Gastroesophageal sphincter (tissue), 4 donors: Measurements from ENCODE around the gene NPLOC4. TPM values are rescaled to one million over a fixed set of nuclear protein-coding genes. Genes with fewer than 3 reads are reported as not detected.
"Not testable (repeated sequence)": the region's sequence is repeated elsewhere in the genome, so short reads cannot be mapped to it uniquely, and the experiment has no call there.

Source experiments
- ATAC-seq: fragments of 150-250 bp; one replicate; pipeline ENCODE4 v1.9.1; 2016; ENCODE audit warnings: mild to moderate bottlenecking, moderate library complexity
- H3K27ac ChIP-seq, 4 donors: fragments of 200-600 bp; sonication (generic) in 3 of 4; 1 replicate in 3 of 4; 2 replicates in 1 of 4; pipeline ENCODE4 v1.5.1; 2016 to 2019
- H3K27me3 ChIP-seq: fragments of 200-600 bp; sonication (generic); one replicate; pipeline ENCODE4 v1.5.1; 2019
- H3K36me3 ChIP-seq, 2 donors: fragments of 200-600 bp; sonication (generic); one replicate each; pipeline ENCODE4 v1.5.1; 2019; ENCODE audit warnings: control low read depth in 1 of 2
- H3K4me1 ChIP-seq, 3 donors: fragments of 200-600 bp; sonication (generic); 1 replicate in 2 of 3; 2 replicates in 1 of 3; pipeline ENCODE4 v1.5.1; 2016 to 2019; ENCODE audit warnings: control low read depth in 2 of 3
- H3K4me3 ChIP-seq, 2 donors: fragments of 200-600 bp; sonication (generic); one replicate each; pipeline ENCODE4 v1.5.1; 2019; ENCODE audit warnings: mild to moderate bottlenecking in 1 of 2, moderate library complexity in 1 of 2
- H3K9me3 ChIP-seq, 3 donors: fragments of 200-600 bp; sonication (generic); one replicate each; pipeline ENCODE4 v1.5.1; 2017 to 2019; ENCODE audit warnings: control low read depth in 2 of 3
- EP300 ChIP-seq: sonication (generic); formaldehyde crosslinking; IDR thresholded peaks from one replicate; pipeline ENCODE4 v1.6.1; 2017; ENCODE audit warnings: antibody characterized with exemption, mild to moderate bottlenecking
- POLR2A ChIP-seq, 2 donors: fragments of 450-650 bp; IDR thresholded peaks; one replicate each; pipeline ENCODE4 v1.6.1; 2017; ENCODE audit warnings: antibody characterized with exemption in 2 of 2, mild to moderate bottlenecking in 2 of 2, moderate library complexity in 1 of 2
- POLR2AphosphoS5 ChIP-seq: sonication (generic); formaldehyde crosslinking; IDR thresholded peaks from one replicate; pipeline ENCODE4 v1.6.1; 2017; ENCODE audit warnings: antibody characterized with exemption
- WGBS, 2 donors: methylation state at CpG; one replicate each; pipeline ENCODE4 v1.1.5; 2018; ENCODE audit warnings: low coverage in 1 of 2; 5-methylcytosine and 5-hydroxymethylcytosine counted together
- total RNA-seq, 4 donors: library from RNA; depleted of rRNA; stranded (reverse); fragments of >200 nt; gene quantifications; one replicate each; pipeline ENCODE4 v1.1.0, GENCODE V29; 2016
- TF ChIP-seq, protein P1 (sequence below), 4 experiments: fragments of 200-600 bp in 2 of 4; fragments of 450-650 bp in 2 of 4; sonication (generic) in 1 of 4; IDR thresholded peaks; one replicate each; pipeline ENCODE4 v1.5.1; 2017 to 2019; ENCODE audit warnings: antibody characterized with exemption in 4 of 4, mild to moderate bottlenecking in 2 of 4, moderate library complexity in 2 of 4

The NPLOC4 gene
- total RNA-seq, 4 donors from 2014 or later: 49.5 to 83.8 (median 58.0) TPM

- TF ChIP-seq POLR2A (IDR thresholded peaks at IDR 0.05) (no peak), EP300 (no peak), POLR2AphosphoS5 (no peak)
- TF ChIP-seq, protein P1, sequence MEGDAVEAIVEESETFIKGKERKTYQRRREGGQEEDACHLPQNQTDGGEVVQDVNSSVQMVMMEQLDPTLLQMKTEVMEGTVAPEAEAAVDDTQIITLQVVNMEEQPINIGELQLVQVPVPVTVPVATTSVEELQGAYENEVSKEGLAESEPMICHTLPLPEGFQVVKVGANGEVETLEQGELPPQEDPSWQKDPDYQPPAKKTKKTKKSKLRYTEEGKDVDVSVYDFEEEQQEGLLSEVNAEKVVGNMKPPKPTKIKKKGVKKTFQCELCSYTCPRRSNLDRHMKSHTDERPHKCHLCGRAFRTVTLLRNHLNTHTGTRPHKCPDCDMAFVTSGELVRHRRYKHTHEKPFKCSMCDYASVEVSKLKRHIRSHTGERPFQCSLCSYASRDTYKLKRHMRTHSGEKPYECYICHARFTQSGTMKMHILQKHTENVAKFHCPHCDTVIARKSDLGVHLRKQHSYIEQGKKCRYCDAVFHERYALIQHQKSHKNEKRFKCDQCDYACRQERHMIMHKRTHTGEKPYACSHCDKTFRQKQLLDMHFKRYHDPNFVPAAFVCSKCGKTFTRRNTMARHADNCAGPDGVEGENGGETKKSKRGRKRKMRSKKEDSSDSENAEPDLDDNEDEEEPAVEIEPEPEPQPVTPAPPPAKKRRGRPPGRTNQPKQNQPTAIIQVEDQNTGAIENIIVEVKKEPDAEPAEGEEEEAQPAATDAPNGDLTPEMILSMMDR (IDR thresholded peaks at IDR 0.05): no peak
- ATAC-seq: no peak
- H3K4me3 ChIP-seq: no peak overlapping the region
- no peaks in the 10 kb centered on the region for H3K9me3 ChIP-seq
- H3K27ac ChIP-seq: no peak overlapping the region
- peaks cover 0 to 18% (median 8%) of the 10 kb centered on the region in 3 donors for H3K4me1 ChIP-seq
- peaks cover 66% of the 10 kb centered on the region for H3K27me3 ChIP-seq
- H3K36me3 ChIP-seq: peaks cover 0 to 8% of the 10 kb centered on the region in 2 donors
- 52 to 59% methylated on average over 6 of the region's 21 CpGs for WGBS, 2 donors
These were observed 103.4 kb downstream of the NPLOC4 start for GRCh38 chr17:81533339-81534141.

- 71 to 91% methylated on average over 2 of the region's 11 CpGs for WGBS, 2 donors
- no peaks in the 10 kb centered on the region for H3K9me3 ChIP-seq
- H3K36me3 ChIP-seq: no peaks in the 10 kb centered on the region
- no peak for ATAC-seq
- TF ChIP-seq POLR2AphosphoS5 (no peak), EP300 (no peak), POLR2A (IDR thresholded peaks at IDR 0.05) (no peak)
- TF ChIP-seq, protein P1 (IDR thresholded peaks at IDR 0.05): no peak
- no peak overlapping the region for H3K4me3 ChIP-seq
- H3K4me1 ChIP-seq: peaks cover 0 to 23% (median 8%) of the 10 kb centered on the region in 3 donors
- peaks cover 69% of the 10 kb centered on the region for H3K27me3 ChIP-seq
- H3K27ac ChIP-seq: no peak overlapping the region
These were observed 104.2 kb downstream of the NPLOC4 start for GRCh38 chr17:81532490-81533287.

DNA sequence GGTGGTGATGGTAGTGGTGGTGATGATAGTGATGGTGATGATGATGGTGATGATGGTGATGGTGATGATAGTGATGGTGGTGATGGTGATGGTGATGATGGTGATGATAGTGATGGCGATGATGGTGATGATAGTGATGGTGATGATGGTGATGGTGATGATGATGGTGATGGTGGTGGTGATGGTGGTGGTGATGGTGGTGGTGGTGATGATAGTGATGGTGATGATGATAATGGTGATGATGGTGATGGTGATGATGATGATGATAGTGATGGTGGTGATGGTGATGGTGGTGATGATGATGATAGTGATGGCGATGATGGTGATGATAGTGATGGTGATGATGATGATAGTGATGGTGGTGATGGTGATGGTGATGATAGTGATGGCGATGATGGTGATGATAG, 104.9 kb downstream of the NPLOC4 start:
- H3K4me1 ChIP-seq: peaks cover 0 to 23% (median 4%) of the 10 kb centered on the region in 3 donors
- H3K27ac ChIP-seq, ATAC-seq, H3K9me3 ChIP-seq, H3K36me3 ChIP-seq, H3K4me3 ChIP-seq: not testable (repeated sequence)
- WGBS, 2 donors: 86 to 92% methylated on average over 3 of the region's 3 CpGs
- H3K27me3 ChIP-seq: peaks cover 69% of the 10 kb centered on the region

DNA sequence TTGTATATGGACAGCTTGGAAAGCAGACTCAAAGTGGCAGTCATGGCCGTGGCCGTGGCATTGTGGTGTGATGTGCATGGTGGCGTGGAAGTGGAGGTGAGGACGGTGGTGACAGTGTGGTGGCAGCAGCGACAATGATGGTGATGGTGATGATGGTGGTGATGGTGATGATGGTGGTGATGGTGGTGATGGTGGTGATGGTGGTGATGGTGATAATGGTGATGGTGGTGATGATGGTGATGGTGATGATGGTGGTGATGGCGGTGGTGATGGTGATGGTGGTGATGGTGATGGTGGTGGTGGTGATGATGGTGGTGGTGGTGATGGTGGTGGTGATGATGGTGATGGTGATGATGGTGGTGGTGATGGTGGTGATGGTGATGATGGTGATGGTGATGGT, 105.9 kb downstream of the NPLOC4 start:
- H3K27me3 ChIP-seq: peaks cover 69% of the 10 kb centered on the region
- H3K9me3 ChIP-seq, ATAC-seq, H3K36me3 ChIP-seq, H3K27ac ChIP-seq, H3K4me3 ChIP-seq: not testable (repeated sequence)
- 75 to 100% methylated on average over 1 to 6 of the region's 6 CpGs for WGBS, 2 donors
- peaks cover 0 to 13% (median 0%) of the 10 kb centered on the region in 3 donors for H3K4me1 ChIP-seq

- no peak for TF ChIP-seq POLR2AphosphoS5
- TF ChIP-seq EP300: no peak
- TF ChIP-seq POLR2A (IDR thresholded peaks at IDR 0.05): no peak
- TF ChIP-seq, protein P1 (IDR thresholded peaks at IDR 0.05): no peak
- H3K27ac ChIP-seq: no peak overlapping the region
- H3K9me3 ChIP-seq: no peaks in the 10 kb centered on the region
- no peaks in the 10 kb centered on the region for H3K36me3 ChIP-seq
- no peak for ATAC-seq
- no peak overlapping the region for H3K4me3 ChIP-seq
- 80 to 95% methylated on average over 2 to 4 of the region's 6 CpGs for WGBS, 2 donors
- peaks cover 69% of the 10 kb centered on the region for H3K27me3 ChIP-seq
- peaks cover 0 to 13% (median 0%) of the 10 kb centered on the region in 3 donors for H3K4me1 ChIP-seq
These were observed 107.5 kb downstream of the NPLOC4 start for GRCh38 chr17:81529437-81529803.
